ENCODE measurements around the gene PHKA1.
A peak's percentile ranks its signal among the peaks of the same experiment; 100 is the strongest.
"Not testable (repeated sequence)": the region's sequence is repeated elsewhere in the genome, so short reads cannot be mapped to it uniquely, and the experiment has no call there.

The PHKA1 gene

GRCh38 chrX:72663737-72664136 lies 50.4 kb downstream of the PHKA1 start:
- no peak for DNase-seq

- DNase-seq: no peak
Observed at GRCh38 chrX:72662020-72662747, 51.9 kb downstream of the PHKA1 start.

DNA sequence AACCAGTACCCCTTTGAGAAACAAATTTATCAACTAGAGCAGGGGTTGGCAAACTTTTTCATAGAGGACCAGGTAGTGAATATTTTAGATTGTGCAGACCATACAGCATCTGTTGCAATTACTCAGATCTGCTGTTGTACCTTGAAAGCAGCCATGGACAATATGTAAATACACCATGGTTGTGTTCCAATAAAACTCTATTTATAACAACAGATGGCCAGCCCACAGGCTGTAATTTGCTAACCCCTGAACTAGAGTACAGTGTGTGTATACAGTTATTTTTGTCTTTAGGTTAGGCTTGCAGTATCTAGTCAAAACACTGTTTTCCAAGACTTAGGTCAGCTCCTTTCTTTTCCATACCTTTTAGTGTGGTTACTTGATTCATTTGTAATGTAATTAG lies 54.4 kb downstream of the PHKA1 start:
- no peak for DNase-seq

DNA sequence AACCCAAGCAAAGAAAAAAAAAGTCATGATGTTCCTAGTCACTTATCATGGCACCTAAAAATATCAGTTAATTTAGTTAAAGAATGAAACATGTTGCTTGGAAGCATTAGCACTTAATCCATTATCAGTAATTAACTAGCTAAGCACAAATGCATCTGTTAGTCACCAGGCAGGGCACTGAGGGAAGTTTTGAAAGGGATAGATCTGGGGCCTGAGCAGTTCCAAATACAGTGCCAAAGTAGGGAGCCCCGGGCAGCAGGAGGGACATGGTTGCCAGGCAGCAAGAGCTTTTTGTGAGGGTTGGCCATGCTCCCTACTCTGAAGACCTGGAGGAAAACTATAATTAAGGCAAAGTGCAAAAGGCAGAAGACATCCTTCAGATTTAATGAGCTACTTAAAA lies 62.0 kb downstream of the PHKA1 start:
- DNase-seq: no peak

- no peak for DNase-seq
Observed at GRCh38 chrX:72644946-72645345, 69.2 kb downstream of the PHKA1 start.

DNA sequence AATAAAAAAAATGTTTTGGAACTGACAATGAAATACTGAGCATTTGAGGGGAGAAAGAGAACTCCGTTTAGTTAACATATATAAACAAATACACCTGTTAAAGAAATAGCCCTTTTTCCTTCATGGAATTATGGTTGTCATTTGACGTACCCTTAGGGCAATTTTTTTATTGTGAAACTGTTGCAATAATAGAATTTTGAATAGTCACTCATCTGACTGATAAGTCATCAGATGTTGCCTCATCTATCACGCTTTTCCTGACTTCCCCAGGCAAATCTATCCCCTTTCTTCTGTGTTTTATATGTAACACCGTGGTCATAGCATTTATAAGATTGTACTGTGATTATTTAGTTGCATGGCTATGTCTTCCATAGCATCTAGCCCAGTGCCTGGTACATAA lies 72.5 kb downstream of the PHKA1 start:
- DNase-seq: no peak

DNA sequence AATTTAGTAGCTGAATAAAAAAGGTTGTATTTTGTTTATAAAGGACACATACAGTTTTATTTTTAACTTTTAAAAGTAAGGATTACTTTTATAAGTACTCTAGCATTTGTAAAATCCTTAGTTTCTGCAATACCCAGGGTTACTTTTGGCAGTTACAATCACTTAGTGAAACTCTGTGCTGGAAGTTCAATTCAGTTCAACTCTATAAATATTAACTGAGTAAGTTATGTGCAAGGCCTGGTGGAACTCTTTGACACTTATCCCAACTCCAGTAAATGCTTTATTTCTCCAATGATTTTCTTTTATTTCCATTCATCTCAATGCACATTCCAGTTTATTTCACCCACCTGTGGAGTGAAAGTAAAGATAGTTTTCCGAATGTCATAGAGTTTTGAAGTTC lies 78.2 kb downstream of the PHKA1 start:
- no peak for DNase-seq

- no peak for DNase-seq
Observed at GRCh38 chrX:72634331-72634730, 79.8 kb downstream of the PHKA1 start.

GRCh38 chrX:72630185-72630584 lies 83.9 kb downstream of the PHKA1 start:
- no peak for DNase-seq

DNA sequence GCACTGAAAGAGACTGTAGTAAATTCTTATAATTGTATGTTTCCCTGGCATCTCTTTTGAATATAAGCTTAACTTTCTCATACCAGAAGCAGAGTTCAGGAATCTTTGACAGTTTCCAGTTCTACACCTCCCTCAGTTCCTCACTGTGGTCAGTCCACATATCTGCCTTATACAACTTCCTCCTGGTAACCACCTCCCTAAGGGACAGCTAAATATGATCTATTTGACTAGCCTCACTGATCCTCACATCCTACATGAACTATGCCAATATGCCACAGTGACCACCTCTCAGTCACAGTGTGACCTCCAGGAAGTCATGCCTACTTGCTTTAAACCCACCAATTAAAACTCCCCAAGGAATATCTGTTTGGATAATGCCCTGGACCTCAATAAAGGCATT lies 89.9 kb downstream of the PHKA1 start:
- no peak for DNase-seq

GRCh38 chrX:72621625-72622485 lies 92.3 kb downstream of the PHKA1 start:
- DNase-seq: no peak

- no peak for DNase-seq
Observed at GRCh38 chrX:72621163-72621562, 92.9 kb downstream of the PHKA1 start.

GRCh38 chrX:72620550-72621145 lies 93.5 kb downstream of the PHKA1 start:
- no peak for DNase-seq

GRCh38 chrX:72609313-72609712 lies 104.8 kb downstream of the PHKA1 start:
- DNase-seq: no peak

DNA sequence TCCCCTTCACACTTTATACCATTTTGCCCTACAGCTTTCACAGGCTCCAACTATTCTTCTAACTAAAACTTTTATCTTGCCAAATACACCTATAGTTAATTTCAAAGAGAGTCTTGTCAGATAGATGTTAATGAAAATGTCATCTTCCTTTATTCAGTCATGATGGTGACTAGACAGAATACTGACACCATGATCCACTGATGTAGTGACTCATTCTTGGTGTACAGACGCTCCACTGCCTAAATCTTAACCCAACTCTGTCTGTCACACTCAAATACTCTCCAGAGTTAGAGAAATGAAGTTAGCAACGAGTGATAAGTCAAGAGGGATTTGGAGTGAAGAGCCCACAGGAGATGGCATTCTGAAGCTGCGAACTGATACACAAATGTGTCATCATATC lies 109.4 kb downstream of the PHKA1 start:
- no peak for DNase-seq

- no peak for DNase-seq
Observed at GRCh38 chrX:72604112-72604511, 110.0 kb downstream of the PHKA1 start.

DNA sequence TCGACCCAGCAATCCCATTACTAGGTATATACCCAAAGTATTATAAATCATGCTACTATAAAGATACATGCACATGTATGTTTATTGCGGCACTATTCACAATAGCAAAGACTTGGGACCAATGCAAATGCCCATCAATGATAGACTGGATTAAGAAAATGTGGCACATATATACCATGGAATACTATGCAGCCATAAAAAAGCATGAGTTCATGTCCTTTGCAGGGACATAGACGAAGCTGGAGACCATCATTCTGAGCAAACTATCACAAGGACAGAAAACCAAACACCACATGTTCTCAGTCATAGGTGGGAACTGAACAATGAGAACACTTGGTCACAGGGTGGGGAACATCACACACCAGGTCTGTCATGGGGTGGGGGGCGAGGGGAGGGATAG lies 123.1 kb downstream of the PHKA1 start:
- not testable (repeated sequence) for DNase-seq

DNA sequence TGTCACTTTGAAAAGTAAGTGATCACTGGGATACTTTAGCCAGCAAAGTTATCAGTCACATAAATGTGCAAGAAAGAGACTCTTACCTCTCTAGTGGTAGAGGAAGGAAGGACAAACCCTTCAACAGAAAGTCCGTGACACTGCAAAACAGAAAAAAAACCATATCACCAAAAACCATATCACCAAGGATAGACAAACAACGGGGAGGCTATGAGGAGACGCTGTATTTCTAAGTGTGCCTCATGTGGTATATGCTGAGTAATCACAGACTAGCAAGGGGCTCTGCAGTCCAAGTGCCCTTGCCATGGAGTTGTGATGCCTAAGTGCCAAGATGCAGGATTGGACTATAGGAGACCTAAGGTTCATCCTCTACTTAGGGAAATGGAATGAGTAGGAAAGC lies 129.9 kb downstream of the PHKA1 start:
- no peak for DNase-seq

DNA sequence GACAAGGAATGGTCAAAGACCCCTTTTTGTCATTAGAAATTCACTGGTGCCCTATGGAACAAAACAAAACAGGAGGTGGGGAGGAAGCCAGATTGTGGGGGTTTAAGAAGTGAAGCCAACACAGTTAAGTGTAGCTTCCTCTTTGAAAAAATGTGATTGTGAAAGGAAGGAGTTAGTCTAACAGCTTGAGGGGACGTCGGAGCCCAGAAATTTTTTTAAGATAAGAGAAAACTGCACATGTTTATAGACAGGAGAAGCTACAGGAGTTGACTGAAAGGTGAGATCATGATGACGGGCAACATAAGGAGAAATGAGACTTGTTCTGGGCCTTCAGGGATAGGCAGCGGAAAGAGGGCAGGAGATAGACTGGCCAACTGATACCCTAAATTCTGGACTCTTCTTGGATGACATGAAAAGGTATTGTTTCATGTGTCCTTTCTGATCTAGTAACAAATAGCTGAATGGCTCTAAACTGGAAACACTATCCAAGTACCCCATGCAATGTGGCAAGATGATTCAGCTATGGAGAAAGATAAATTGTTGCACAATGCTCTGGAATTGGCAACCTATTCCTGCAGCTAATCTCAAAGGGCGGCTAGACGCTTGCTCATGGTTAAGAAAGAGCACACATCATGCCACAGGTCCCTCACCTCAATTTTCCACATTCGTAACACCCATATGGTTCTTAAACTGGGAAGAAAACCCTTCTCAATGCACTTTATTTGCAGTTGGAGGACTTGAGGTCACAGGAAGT lies 137.8 kb downstream of the PHKA1 start:
- peak; percentile 42 for DNase-seq

DNA sequence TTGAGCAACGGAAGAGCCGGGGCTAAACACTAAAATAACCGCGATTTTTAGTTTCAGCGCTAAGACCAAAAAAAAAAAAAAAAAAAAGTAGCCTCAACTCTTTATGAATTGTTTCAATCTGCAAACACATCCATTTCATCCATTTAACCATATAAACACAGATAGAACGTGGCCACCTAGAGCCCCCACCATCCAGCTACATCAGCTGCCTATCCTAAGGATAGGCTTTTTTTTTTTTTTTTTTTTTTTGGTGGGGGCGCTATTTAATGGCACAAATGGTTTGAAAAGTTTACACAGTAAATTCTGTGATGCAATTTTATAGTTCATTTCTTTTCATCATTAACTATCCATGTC lies 141.0 kb downstream of the PHKA1 start:
- no peak for DNase-seq

DNA sequence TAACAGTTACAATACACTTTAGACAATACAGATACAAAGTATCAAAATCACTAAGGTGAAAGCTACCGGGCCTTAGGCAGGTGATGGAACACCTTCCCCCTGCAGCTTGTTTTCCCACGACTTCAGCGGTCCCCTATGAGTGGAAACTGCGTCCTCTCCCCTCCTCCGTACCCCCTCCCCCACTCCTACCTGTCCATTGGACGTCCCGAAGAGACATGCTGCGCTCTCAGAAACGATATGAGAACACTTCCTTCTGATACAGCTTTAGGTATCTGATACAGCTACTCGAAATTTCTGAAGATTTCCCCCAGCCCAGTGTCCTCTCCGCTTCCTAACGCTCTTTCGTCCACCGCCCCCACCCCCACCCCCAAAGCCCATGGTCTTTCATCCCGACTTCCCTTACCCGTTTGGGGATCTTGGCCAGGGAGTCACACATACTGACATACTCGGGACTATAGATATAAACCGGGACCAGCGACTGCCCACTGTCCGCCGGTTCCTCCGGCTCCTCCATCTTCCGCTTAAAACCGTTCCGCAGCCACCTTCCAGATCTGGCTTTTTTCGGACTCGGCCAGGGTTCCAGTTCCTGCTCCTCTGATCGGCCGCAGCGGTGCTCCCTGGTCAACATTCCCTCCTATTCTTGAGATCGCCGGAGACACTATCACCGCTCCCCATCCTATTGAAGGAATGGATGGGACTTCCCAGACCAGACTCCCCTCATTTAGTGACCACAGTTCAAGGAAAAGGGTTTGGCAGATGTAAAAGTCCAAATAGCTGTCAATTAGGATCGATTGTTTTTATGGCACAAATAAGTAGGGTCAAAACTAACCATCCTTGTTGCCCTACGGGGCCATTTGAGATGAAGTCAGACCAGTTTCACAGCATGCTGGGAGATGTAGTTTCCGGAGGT lies 141.6 kb downstream of the PHKA1 start, which contains the start of gene HDAC8:
Gene HDAC8 (minus strand): TSS at position 596 of the 910 bp plus-strand sequence. CDS start 82 bp downstream, at position 514.
- DNase-seq: peak; percentile 67 to 72

- no peak for DNase-seq
Observed at GRCh38 chrX:72569786-72570185, 144.3 kb downstream of the PHKA1 start.

Data from AML-193 (cell line).